ENCODE data around the gene GRHPR. TPM values are rescaled to one million over a fixed set of nuclear protein-coding genes. Genes with fewer than 3 reads are reported as not detected.

GRHPR gene
- total RNA-seq, 4 donors from 2014 or later = 135 to 143 (median 138) TPM

GRCh38 chr9:37446401-37446800 is 23.9 kb downstream of the GRHPR start:
- no peak for DNase-seq (ENCODE audit: extremely low spot score)
- intact Hi-C loops (cut with DNase I) = no loop called here
- Histone ChIP-seq H3K36me3 (peaks cover 10 to 15% (median 14%) of the 10 kb centered on the region in 4 donors), H3K9me3 (no peaks in the 10 kb centered on the region), H3K27me3 (no peaks in the 10 kb centered on the region), H3K27ac (replicated peaks in 1 of 4) (no peak overlapping the region), H3K4me1 (peaks cover 0 to 35% (median 15%) of the 10 kb centered on the region in 4 donors), H3K4me3 (no peak overlapping the region)
- TF ChIP-seq POLR2A (IDR thresholded peaks at IDR 0.05; ENCODE audit: low read depth) (no peak), EP300 (IDR thresholded peaks at IDR 0.05) (no peak), POLR2AphosphoS5 (IDR thresholded peaks at IDR 0.05) (no peak)
- TF ChIP-seq, protein P1, sequence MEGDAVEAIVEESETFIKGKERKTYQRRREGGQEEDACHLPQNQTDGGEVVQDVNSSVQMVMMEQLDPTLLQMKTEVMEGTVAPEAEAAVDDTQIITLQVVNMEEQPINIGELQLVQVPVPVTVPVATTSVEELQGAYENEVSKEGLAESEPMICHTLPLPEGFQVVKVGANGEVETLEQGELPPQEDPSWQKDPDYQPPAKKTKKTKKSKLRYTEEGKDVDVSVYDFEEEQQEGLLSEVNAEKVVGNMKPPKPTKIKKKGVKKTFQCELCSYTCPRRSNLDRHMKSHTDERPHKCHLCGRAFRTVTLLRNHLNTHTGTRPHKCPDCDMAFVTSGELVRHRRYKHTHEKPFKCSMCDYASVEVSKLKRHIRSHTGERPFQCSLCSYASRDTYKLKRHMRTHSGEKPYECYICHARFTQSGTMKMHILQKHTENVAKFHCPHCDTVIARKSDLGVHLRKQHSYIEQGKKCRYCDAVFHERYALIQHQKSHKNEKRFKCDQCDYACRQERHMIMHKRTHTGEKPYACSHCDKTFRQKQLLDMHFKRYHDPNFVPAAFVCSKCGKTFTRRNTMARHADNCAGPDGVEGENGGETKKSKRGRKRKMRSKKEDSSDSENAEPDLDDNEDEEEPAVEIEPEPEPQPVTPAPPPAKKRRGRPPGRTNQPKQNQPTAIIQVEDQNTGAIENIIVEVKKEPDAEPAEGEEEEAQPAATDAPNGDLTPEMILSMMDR (IDR thresholded peaks at IDR 0.05) = no peak
- 100% methylated on average over 4 of the region's 4 CpGs for WGBS

- H3K9me3 ChIP-seq = no peaks in the 10 kb centered on the region
- H3K4me1 ChIP-seq = peaks cover 5 to 42% (median 22%) of the 10 kb centered on the region in 4 donors
- peaks cover 2 to 8% (median 7%) of the 10 kb centered on the region in 4 donors for H3K36me3 ChIP-seq
- no peak for DNase-seq (ENCODE audit: extremely low spot score)
- no peak overlapping the region for H3K4me3 ChIP-seq
- TF ChIP-seq POLR2AphosphoS5 (IDR thresholded peaks at IDR 0.05) (no peak), POLR2A (IDR thresholded peaks at IDR 0.05; ENCODE audit: low read depth) (no peak)
- H3K27me3 ChIP-seq = no peaks in the 10 kb centered on the region
- intact Hi-C loops (cut with DNase I) = no loop called here
- H3K27ac ChIP-seq (replicated peaks in 1 of 4) = no peak overlapping the region
Observed at GRCh38 chr9:37447111-37447510, 24.6 kb downstream of the GRHPR start.

DNA sequence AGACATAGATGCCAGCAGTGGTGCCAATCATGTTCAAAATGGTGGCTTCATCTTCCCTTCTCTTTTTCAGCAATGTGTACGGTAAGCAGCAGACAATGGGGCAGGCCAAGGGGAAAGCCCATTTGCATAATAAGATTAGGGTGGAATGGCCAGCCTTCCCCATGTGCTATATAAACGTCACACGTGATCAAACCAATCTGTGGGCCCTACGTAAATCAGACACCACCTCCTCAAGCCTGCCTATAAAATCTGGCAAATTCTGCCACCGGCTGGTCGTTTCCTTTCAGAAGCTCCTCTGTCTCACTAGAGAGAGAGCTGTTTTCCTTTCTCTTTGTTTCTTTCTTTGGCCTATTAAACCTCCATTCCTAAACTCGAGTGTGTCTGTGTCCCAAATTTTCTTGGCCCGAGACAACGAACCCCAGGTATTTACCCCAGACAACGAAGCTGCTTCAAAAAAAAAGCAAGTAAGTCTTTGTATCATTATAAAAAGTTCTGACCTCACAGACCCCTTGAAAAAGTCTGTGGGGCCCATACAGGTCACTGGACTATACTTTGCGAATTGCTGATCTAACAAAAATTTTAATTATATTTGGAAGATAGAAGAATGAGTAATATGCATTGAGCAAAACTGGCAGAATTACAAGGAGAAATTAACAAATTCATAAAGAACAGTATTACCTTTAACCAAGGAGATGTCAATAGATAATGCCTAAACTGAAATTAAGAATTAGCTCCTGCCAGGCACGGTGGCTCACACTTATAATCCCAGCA is 27.6 kb downstream of the GRHPR start:
- H3K27me3 ChIP-seq = no peaks in the 10 kb centered on the region
- peaks cover 0 to 1% (median 0%) of the 10 kb centered on the region in 4 donors for H3K36me3 ChIP-seq
- DNase-seq (ENCODE audit: extremely low spot score) = no peak
- 86% methylated on average over 12 of the region's 12 CpGs for WGBS
- TF ChIP-seq POLR2AphosphoS5 (IDR thresholded peaks at IDR 0.05) (no peak), POLR2A (IDR thresholded peaks at IDR 0.05; ENCODE audit: low read depth) (no peak), EP300 (IDR thresholded peaks at IDR 0.05) (no peak)
- TF ChIP-seq, protein P1 (IDR thresholded peaks at IDR 0.05) = no peak
- no peak overlapping the region for H3K27ac ChIP-seq (replicated peaks in 1 of 4)
- intact Hi-C loops (cut with DNase I) = no loop called here
- H3K4me1 ChIP-seq = peaks cover 6 to 59% (median 39%) of the 10 kb centered on the region in 4 donors
- peaks cover 0 to 2% (median 0%) of the 10 kb centered on the region in 4 donors for H3K9me3 ChIP-seq
- no peak overlapping the region for H3K4me3 ChIP-seq

GRCh38 chr9:37451628-37452027 is 29.1 kb downstream of the GRHPR start:
- no peaks in the 10 kb centered on the region for H3K27me3 ChIP-seq
- WGBS = 77% methylated on average over 3 of the region's 3 CpGs
- intact Hi-C loops (cut with DNase I) = no loop called here
- no peak overlapping the region for H3K4me3 ChIP-seq
- TF ChIP-seq POLR2AphosphoS5 (IDR thresholded peaks at IDR 0.05) (no peak), EP300 (IDR thresholded peaks at IDR 0.05) (no peak), POLR2A (IDR thresholded peaks at IDR 0.05; ENCODE audit: low read depth) (no peak)
- TF ChIP-seq, protein P1 (IDR thresholded peaks at IDR 0.05) = no peak
- DNase-seq (ENCODE audit: extremely low spot score) = no peak
- H3K36me3 ChIP-seq = peaks cover 0 to 7% (median 0%) of the 10 kb centered on the region in 4 donors
- H3K4me1 ChIP-seq = peaks cover 6 to 66% (median 37%) of the 10 kb centered on the region in 4 donors
- H3K9me3 ChIP-seq = peaks cover 0 to 6% (median 0%) of the 10 kb centered on the region in 4 donors
- peak overlapping the region; percentile 37 to 66 (median 56) for H3K27ac ChIP-seq (replicated peaks in 1 of 4)

DNA sequence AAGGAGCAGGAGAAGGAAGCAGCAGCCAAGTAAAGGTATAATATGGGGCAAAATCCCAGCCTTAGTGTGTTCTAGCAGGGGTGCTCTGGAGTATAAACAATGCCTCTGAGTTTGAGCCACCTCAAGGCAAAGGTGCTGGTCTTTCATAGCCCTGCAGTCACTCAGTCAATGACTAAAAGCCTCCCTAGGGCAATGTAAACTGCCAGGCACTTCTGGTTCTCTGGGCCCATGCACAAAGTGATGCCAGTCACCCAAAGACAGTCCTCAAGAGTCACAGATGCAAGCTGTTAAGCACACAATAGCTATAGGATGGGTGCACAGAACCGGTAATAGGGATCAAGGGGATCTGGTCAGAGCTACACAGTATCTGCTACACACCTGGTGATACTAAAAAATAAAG is 30.1 kb downstream of the GRHPR start:
- peak overlapping the region in 3 of 4 donors; percentile 22 to 66 (median 57) for H3K27ac ChIP-seq (replicated peaks in 1 of 4)

More for the DNA sequence above, 30.1 kb downstream of the GRHPR start:
- intact Hi-C loops (cut with DNase I) = no loop called here
- no peak for DNase-seq (ENCODE audit: extremely low spot score)
- Histone ChIP-seq H3K27me3 (no peaks in the 10 kb centered on the region), H3K9me3 (peaks cover 0 to 6% (median 0%) of the 10 kb centered on the region in 4 donors), H3K4me1 (peaks cover 6 to 64% (median 40%) of the 10 kb centered on the region in 4 donors), H3K4me3 (no peak overlapping the region), H3K36me3 (peaks cover 0 to 10% (median 0%) of the 10 kb centered on the region in 4 donors)
- 93% methylated on average over 1 of the region's 1 CpG for WGBS
- no peak for TF ChIP-seq POLR2AphosphoS5 (IDR thresholded peaks at IDR 0.05)
- TF ChIP-seq POLR2A (IDR thresholded peaks at IDR 0.05; ENCODE audit: low read depth) = no peak
- TF ChIP-seq, protein P1 (IDR thresholded peaks at IDR 0.05) = no peak
- no peak for TF ChIP-seq EP300 (IDR thresholded peaks at IDR 0.05)

Data from esophagus muscularis mucosa (tissue), 4 donors.